Activated B cell treated with CpG ODN at 0.5 μM for 24 hours (primary cell): ENCODE results near the gene PAN2. TPM values are rescaled to one million over a fixed set of nuclear protein-coding genes. Genes with fewer than 3 reads are reported as not detected.

Source experiments
- ATAC-seq: fragments of 200-7000 bp; cut with Tn5 transposase; one replicate; pipeline ENCODE4 v1.10.0; 2021; ENCODE audit warnings: low read depth, mild to moderate bottlenecking, moderate library complexity
- CTCF ChIA-PET: fragments of 350-600 bp; sonication (Branson Sonifier 250); formaldehyde crosslinking; loops from one replicate; lab custom pipeline; 2021; ENCODE audit warnings: antibody characterized with exemption; lab: Charles Lee
- POLR2A ChIA-PET: fragments of 350-600 bp; sonication (Branson Sonifier 250); formaldehyde crosslinking; loops from one replicate; lab custom pipeline; 2021; ENCODE audit warnings: antibody characterized with exemption; lab: Charles Lee
- DNase-seq: peaks from one replicate; pipeline ENCODE4 v3.0.0; 2022
- H3K27ac Mint-ChIP-seq: one replicate; pipeline ENCODE4 v1.8.0; 2020; ENCODE audit warnings: mixed read lengths
- H3K27me3 Mint-ChIP-seq: one replicate; pipeline ENCODE4 v1.8.0; 2021; ENCODE audit warnings: mixed read lengths
- H3K36me3 Mint-ChIP-seq: one replicate; pipeline ENCODE4 v1.8.0; 2021; ENCODE audit warnings: low read depth, mixed read lengths
- H3K4me1 Mint-ChIP-seq: one replicate; pipeline ENCODE4 v1.8.0; 2021; ENCODE audit warnings: mixed read lengths
- H3K4me3 Mint-ChIP-seq: one replicate; pipeline ENCODE4 v1.8.0; 2020; ENCODE audit warnings: mild to moderate bottlenecking, mixed read lengths
- H3K9me3 Mint-ChIP-seq: one replicate; pipeline ENCODE4 v1.8.0; 2020; ENCODE audit warnings: mixed read lengths
- CTCF ChIP-seq: fragments of 200-600 bp; IDR thresholded peaks from one replicate; pipeline ENCODE4 v1.8.0; 2022; ENCODE audit warnings: antibody characterized with exemption, mild to moderate bottlenecking
- intact Hi-C: fragments of 100-400 bp; cut with micrococcal nuclease; formaldehyde crosslinking; loops from one replicate; pipeline ENCODE4 v1.15.1; 2024
- total RNA-seq: library from RNA; stranded (reverse); gene quantifications from 2 replicates; pipeline ENCODE4 v1.2.3, GENCODE V29; 2022

The PAN2 gene
- total RNA-seq, 1 donor from 2014 or later = 98.9 TPM

DNA sequence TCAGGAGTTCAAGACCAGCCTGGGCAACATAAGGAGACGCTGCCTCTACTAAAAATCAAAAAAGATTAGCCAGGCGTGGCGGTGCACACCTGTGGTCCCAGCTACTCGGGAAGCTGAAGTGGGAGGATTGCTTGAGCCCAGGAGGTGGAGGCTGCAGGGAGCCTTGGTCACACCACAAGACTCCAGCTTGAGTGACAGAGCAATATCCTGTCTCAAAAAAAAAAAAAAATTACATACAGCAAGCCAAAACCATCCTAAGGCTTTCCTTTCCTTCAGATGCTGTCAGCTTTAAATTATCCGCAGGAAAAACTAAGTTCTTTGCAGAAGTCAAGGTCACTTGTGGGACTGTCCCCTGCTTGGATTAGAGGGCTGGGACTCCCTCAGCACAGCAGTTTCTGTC lies 35.0 kb downstream of the PAN2 start:
- ATAC-seq (no peak), DNase-seq (no peak)
- peak overlapping the region; percentile 96 for H3K4me3 Mint-ChIP-seq
- H3K9me3 Mint-ChIP-seq = no peaks in the 10 kb centered on the region
- no peaks in the 10 kb centered on the region for H3K27me3 Mint-ChIP-seq
- ChIA-PET CTCF (interaction anchor here (1.1 to 1.4 kb wide), 4 partner anchors 106 to 165 kb away, joined by 3 to 5 read pairs (median 4); partner anchors contain the start of gene SMARCC2), POLR2A (interaction anchor here (0.6 to 3.2 kb wide), 9 partner anchors 31 to 386 kb away, joined by 3 to 18 read pairs (median 5); partner anchors contain the start of genes IL23A, STAT2 and ZC3H10)
- peak overlapping the region; percentile 97 for H3K27ac Mint-ChIP-seq
- H3K4me1 Mint-ChIP-seq = peaks cover 59% of the 10 kb centered on the region
- H3K36me3 Mint-ChIP-seq = peaks cover 30% of the 10 kb centered on the region
- intact Hi-C loops = no loop called here
- TF ChIP-seq CTCF = no peak

- intact Hi-C loops = no loop called here
- peaks cover 60% of the 10 kb centered on the region for H3K4me1 Mint-ChIP-seq
- no peak overlapping the region for H3K27ac Mint-ChIP-seq
- no peak for DNase-seq
- H3K9me3 Mint-ChIP-seq = no peaks in the 10 kb centered on the region
- no peaks in the 10 kb centered on the region for H3K27me3 Mint-ChIP-seq
- no peak for ATAC-seq
- peak overlapping the region; percentile 60 for H3K4me3 Mint-ChIP-seq
- no peak for TF ChIP-seq CTCF
- ChIA-PET CTCF (interaction anchor here (1.4 to 1.9 kb wide), 2 partner anchors 18 to 167 kb away, joined by 3 to 8 read pairs; no protein-coding TSS in a partner anchor), POLR2A (interaction anchor here (0.6 to 0.9 kb wide), 2 partner anchors 32 to 87 kb away, joined by 3 to 8 read pairs; no protein-coding TSS in a partner anchor)
- peaks cover 36% of the 10 kb centered on the region for H3K36me3 Mint-ChIP-seq
These were observed 36.4 kb downstream of the PAN2 start for GRCh38 chr12:56297400-56297799.

DNA sequence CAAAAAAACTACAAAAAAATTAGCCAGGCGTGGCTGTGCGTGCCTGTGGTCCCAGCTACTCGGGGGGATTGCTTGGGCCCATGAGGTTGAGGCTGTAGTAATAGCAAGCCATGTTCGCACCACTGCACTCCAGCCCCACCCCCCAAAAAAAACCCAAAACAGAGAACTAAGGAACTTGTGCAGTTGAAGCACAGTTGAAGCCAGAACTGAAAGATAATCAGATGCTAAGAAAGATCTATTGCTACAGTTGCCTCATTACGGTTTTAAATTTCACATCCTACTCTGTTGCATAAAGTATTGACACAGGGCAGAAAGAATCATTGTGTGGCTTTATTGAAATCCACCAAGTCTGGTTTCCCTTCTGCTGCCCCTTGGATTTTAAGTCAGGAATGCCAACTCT lies 37.5 kb downstream of the PAN2 start:
- CTCF ChIA-PET = interaction anchor here (1.4 to 1.9 kb wide), 2 partner anchors 19 to 168 kb away, joined by 3 to 8 read pairs; no protein-coding TSS in a partner anchor

GRCh38 chr12:56293795-56294194 lies 40.0 kb downstream of the PAN2 start:
- no peak overlapping the region for H3K4me3 Mint-ChIP-seq
- POLR2A ChIA-PET = interaction anchor here (0.6 to 1.1 kb wide), 2 partner anchors 27 to 117 kb away, joined by 3 to 4 read pairs; partner anchors contain the start of gene COQ10A
- CTCF ChIA-PET = interaction anchor here (0.7 to 1.1 kb wide), 2 partner anchors 49 to 171 kb away, joined by 3 to 4 read pairs; no protein-coding TSS in a partner anchor
- no peak for TF ChIP-seq CTCF
- intact Hi-C loops = no loop called here
- ATAC-seq (no peak), DNase-seq (no peak)
- H3K36me3 Mint-ChIP-seq = peaks cover 52% of the 10 kb centered on the region
- no peak overlapping the region for H3K27ac Mint-ChIP-seq
- H3K27me3 Mint-ChIP-seq = no peaks in the 10 kb centered on the region
- no peaks in the 10 kb centered on the region for H3K9me3 Mint-ChIP-seq
- peaks cover 38% of the 10 kb centered on the region for H3K4me1 Mint-ChIP-seq

More for the DNA sequence above, 37.5 kb downstream of the PAN2 start:
- Mint-ChIP-seq H3K4me3 (peak overlapping the region; percentile 50), H3K27me3 (no peaks in the 10 kb centered on the region), H3K9me3 (no peaks in the 10 kb centered on the region), H3K27ac (peak overlapping the region; percentile 80), H3K36me3 (peaks cover 41% of the 10 kb centered on the region), H3K4me1 (peaks cover 51% of the 10 kb centered on the region)
- no peak for DNase-seq
- intact Hi-C loops = no loop called here
- POLR2A ChIA-PET = interaction anchor here (0.7 to 0.8 kb wide), 2 partner anchors 9 to 154 kb away, joined by 3 to 4 read pairs; no protein-coding TSS in a partner anchor
- no peak for ATAC-seq
- no peak for TF ChIP-seq CTCF

- POLR2A ChIA-PET = interaction anchor here (0.5 to 0.7 kb wide), 4 partner anchors 15 to 446 kb away, joined by 3 to 9 read pairs (median 5); partner anchors contain the start of genes GLS2 and MMP19
These were observed 45.0 kb downstream of the PAN2 start for GRCh38 chr12:56288705-56289387.

More at GRCh38 chr12:56288705-56289387, 45.0 kb downstream of the PAN2 start:
- CTCF ChIA-PET = no interaction called here
- peaks cover 9% of the 10 kb centered on the region for H3K4me1 Mint-ChIP-seq
- H3K9me3 Mint-ChIP-seq = no peaks in the 10 kb centered on the region
- no peak for TF ChIP-seq CTCF
- H3K27me3 Mint-ChIP-seq = no peaks in the 10 kb centered on the region
- no peak overlapping the region for H3K4me3 Mint-ChIP-seq
- no peak overlapping the region for H3K27ac Mint-ChIP-seq
- ATAC-seq (no peak), DNase-seq (no peak)
- intact Hi-C loops = no loop called here
- peaks cover 46% of the 10 kb centered on the region for H3K36me3 Mint-ChIP-seq
